ENCODE results near the gene HM13.
"Not testable (repeated sequence)": the region's sequence is repeated elsewhere in the genome, so short reads cannot be mapped to it uniquely, and the experiment has no call there.

HM13 gene

DNA sequence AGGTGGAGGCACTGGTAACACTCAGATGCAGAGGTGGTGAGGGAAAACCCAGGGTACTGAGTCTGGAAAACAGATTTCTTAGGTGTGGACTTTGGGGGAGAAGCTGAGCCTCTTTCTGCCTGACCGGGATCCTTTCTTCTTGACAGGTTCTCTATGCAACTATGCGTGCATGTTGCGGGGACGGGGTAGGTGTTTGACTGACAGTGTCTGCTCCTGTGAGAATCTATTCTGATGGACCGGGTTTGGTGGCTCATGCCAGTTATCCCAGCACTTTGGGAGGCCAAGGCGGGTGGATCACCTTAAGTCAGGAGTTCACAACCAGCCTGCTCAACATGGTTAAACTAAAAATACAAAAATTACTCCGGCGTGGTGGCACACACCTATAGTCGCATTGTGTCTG lies 63.0 kb downstream of the HM13 start:
- Histone ChIP-seq H3K27ac (replicated peaks) (no peak overlapping the region), H3K4me3 (replicated peaks; ENCODE audit: insufficient read depth, low read length) (no peak overlapping the region), H3K27me3 (ENCODE audit: insufficient read depth, poor library complexity, severe bottlenecking) (no peaks in the 10 kb centered on the region)
- TF ChIP-seq GABPA (IDR thresholded peaks at IDR 0.05; ENCODE audit: low read depth) (no peak), POLR2AphosphoS5 (IDR thresholded peaks at IDR 0.05; ENCODE audit: low read depth) (no peak), SPI1 (IDR thresholded peaks at IDR 0.05; ENCODE audit: borderline replicate concordance, low read depth) (no peak)
- TF ChIP-seq, protein P1, sequence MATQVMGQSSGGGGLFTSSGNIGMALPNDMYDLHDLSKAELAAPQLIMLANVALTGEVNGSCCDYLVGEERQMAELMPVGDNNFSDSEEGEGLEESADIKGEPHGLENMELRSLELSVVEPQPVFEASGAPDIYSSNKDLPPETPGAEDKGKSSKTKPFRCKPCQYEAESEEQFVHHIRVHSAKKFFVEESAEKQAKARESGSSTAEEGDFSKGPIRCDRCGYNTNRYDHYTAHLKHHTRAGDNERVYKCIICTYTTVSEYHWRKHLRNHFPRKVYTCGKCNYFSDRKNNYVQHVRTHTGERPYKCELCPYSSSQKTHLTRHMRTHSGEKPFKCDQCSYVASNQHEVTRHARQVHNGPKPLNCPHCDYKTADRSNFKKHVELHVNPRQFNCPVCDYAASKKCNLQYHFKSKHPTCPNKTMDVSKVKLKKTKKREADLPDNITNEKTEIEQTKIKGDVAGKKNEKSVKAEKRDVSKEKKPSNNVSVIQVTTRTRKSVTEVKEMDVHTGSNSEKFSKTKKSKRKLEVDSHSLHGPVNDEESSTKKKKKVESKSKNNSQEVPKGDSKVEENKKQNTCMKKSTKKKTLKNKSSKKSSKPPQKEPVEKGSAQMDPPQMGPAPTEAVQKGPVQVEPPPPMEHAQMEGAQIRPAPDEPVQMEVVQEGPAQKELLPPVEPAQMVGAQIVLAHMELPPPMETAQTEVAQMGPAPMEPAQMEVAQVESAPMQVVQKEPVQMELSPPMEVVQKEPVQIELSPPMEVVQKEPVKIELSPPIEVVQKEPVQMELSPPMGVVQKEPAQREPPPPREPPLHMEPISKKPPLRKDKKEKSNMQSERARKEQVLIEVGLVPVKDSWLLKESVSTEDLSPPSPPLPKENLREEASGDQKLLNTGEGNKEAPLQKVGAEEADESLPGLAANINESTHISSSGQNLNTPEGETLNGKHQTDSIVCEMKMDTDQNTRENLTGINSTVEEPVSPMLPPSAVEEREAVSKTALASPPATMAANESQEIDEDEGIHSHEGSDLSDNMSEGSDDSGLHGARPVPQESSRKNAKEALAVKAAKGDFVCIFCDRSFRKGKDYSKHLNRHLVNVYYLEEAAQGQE (IDR thresholded peaks at IDR 0.05; ENCODE audit: insufficient replicate concordance, low read depth): no peak
- TF ChIP-seq, protein P2, sequence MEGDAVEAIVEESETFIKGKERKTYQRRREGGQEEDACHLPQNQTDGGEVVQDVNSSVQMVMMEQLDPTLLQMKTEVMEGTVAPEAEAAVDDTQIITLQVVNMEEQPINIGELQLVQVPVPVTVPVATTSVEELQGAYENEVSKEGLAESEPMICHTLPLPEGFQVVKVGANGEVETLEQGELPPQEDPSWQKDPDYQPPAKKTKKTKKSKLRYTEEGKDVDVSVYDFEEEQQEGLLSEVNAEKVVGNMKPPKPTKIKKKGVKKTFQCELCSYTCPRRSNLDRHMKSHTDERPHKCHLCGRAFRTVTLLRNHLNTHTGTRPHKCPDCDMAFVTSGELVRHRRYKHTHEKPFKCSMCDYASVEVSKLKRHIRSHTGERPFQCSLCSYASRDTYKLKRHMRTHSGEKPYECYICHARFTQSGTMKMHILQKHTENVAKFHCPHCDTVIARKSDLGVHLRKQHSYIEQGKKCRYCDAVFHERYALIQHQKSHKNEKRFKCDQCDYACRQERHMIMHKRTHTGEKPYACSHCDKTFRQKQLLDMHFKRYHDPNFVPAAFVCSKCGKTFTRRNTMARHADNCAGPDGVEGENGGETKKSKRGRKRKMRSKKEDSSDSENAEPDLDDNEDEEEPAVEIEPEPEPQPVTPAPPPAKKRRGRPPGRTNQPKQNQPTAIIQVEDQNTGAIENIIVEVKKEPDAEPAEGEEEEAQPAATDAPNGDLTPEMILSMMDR (IDR thresholded peaks at IDR 0.05; ENCODE audit: insufficient read depth, low read length): no peak
- no peak for DNase-seq (ENCODE audit: low read depth in 1 of 2, low spot score in 1 of 2)

DNA sequence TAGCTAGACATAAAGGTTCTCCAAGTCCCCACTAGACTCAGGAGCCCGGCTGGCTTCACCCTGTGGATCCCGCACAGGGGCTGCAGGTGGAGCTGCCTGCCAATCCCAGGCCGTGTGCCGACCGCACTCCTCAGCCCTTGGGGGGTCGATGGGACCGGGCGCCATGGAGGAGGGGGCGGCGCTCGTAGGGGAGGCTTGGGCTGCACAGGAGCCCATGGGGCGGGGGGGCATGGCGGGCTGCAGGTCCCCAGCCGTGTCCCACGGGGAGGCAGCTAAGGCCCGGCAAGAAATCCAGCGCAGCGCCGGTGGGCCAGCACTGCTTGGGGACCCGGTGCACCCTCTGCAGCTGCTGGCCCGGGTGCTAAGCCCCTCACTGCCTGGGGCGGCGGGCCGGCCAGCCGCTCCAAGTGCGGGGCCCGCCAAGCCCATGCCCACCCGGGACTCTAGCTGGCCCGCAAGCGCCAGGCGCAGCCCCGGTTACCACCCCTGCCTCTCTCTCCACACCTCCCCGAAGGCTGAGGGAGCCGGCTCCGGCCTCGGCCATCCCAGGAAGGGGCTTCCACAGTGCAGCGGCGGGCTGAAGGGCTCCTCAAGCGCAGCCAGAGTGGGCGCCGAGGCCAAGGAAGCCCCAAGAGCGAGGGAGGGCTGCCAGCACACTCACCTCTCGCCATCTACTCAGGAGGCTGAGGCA lies 64.4 kb downstream of the HM13 start:
- Histone ChIP-seq H3K27me3 (ENCODE audit: insufficient read depth, poor library complexity, severe bottlenecking) (no peaks in the 10 kb centered on the region), H3K27ac (replicated peaks) (no peak overlapping the region), H3K4me3 (replicated peaks; ENCODE audit: insufficient read depth, low read length) (no peak overlapping the region)
- TF ChIP-seq POLR2AphosphoS5 (IDR thresholded peaks at IDR 0.05; ENCODE audit: low read depth) (no peak), GABPA (IDR thresholded peaks at IDR 0.05; ENCODE audit: low read depth) (no peak), SPI1 (IDR thresholded peaks at IDR 0.05; ENCODE audit: borderline replicate concordance, low read depth) (no peak)
- TF ChIP-seq, protein P1 (IDR thresholded peaks at IDR 0.05; ENCODE audit: insufficient replicate concordance, low read depth): no peak
- TF ChIP-seq, protein P2 (IDR thresholded peaks at IDR 0.05; ENCODE audit: insufficient read depth, low read length): no peak
- DNase-seq (ENCODE audit: low read depth in 1 of 2, low spot score in 1 of 2): no peak

DNA sequence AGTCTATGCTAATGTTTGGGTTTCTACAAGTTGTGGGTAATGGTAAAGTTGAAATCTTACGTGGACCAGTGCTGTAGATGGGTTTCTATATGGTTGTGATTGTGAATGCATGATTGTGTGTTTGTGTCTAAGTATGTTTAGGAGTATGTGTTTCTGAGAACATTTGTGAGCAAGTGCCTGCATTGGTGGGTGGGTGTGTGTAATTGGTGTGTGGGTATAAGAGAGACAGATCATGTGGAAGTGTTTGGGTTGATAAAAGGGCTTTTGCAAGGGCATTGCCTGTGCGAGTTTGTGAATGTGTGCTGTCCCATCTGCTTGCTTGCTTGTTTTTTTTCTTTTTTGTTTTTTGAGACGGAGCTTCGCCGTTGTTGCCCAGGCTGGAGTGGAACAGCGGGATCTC lies 65.0 kb downstream of the HM13 start:
- H3K27ac ChIP-seq (replicated peaks): no peak overlapping the region
- TF ChIP-seq POLR2AphosphoS5 (IDR thresholded peaks at IDR 0.05; ENCODE audit: low read depth) (no peak), GABPA (IDR thresholded peaks at IDR 0.05; ENCODE audit: low read depth) (no peak), SPI1 (IDR thresholded peaks at IDR 0.05; ENCODE audit: borderline replicate concordance, low read depth) (no peak)
- TF ChIP-seq, protein P2 (IDR thresholded peaks at IDR 0.05; ENCODE audit: insufficient read depth, low read length): no peak
- TF ChIP-seq, protein P1 (IDR thresholded peaks at IDR 0.05; ENCODE audit: insufficient replicate concordance, low read depth): no peak
- H3K27me3 ChIP-seq (ENCODE audit: insufficient read depth, poor library complexity, severe bottlenecking): no peaks in the 10 kb centered on the region
- H3K4me3 ChIP-seq (replicated peaks; ENCODE audit: insufficient read depth, low read length): no peak overlapping the region
- DNase-seq (ENCODE audit: low read depth in 1 of 2, low spot score in 1 of 2): no peak

DNA sequence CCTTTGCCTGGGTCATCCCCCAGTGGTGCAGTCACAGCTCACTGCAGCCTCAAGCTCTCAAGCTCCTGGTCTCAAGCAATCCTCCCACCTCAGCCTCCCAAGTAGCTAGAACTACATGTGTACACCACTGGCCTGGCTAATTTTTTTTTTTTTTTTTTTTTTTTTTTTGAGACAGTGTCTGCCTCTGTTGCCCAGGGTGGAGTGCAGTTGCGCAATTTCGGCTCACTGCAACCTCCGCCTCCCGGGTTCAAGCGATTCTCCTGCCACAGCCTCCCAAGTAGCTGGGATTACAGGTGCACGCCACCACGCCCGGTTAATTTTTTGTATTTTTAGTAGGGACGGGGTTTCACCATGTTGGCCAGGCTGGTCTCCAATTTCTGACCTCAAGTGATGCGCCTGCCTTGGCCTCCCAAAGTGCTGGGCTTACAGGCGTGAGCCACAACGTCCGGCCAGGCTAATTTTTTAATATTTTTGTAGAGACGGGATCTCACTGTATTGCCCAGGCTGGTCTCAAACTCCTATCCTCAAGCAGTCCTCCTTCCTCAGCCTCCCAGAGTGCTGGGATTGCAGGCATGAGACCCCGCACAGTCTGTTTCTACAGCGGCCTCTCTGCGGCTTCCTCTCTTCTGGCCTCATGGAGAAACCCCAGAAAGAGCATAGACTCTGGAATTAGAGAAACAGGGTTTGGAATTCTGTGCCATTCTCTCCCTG lies 65.9 kb downstream of the HM13 start:
- H3K4me3 ChIP-seq (replicated peaks; ENCODE audit: insufficient read depth, low read length); H3K27ac ChIP-seq (replicated peaks); DNase-seq (ENCODE audit: low read depth in 1 of 2, low spot score in 1 of 2); H3K27me3 ChIP-seq (ENCODE audit: insufficient read depth, poor library complexity, severe bottlenecking): not testable (repeated sequence)

Data from HL-60 (cell line).